ENCODE measurements around the gene ADGRD1.

ADGRD1 gene

GRCh38 chr12:131052063-131052781, 98.5 kb downstream of the ADGRD1 start:
- DNase-seq (ENCODE audit: low read depth in 2 of 3, low spot score in 2 of 3), result no peak

GRCh38 chr12:131052929-131053328, 99.2 kb downstream of the ADGRD1 start:
- DNase-seq (ENCODE audit: low read depth in 2 of 3, low spot score in 2 of 3), result no peak

- DNase-seq (ENCODE audit: low read depth in 2 of 3, low spot score in 2 of 3), result no peak
Measured at GRCh38 chr12:131053567-131053966, 99.9 kb downstream of the ADGRD1 start.

GRCh38 chr12:131054345-131055092, 100.8 kb downstream of the ADGRD1 start:
- DNase-seq (ENCODE audit: low read depth in 2 of 3, low spot score in 2 of 3), result no peak

GRCh38 chr12:131055093-131055465, 101.4 kb downstream of the ADGRD1 start:
- DNase-seq (ENCODE audit: low read depth in 2 of 3, low spot score in 2 of 3), result no peak

GRCh38 chr12:131055596-131056233, 102.0 kb downstream of the ADGRD1 start:
- DNase-seq (ENCODE audit: low read depth in 2 of 3, low spot score in 2 of 3), result no peak

GRCh38 chr12:131056626-131057025, 102.9 kb downstream of the ADGRD1 start:
- no peak for DNase-seq (ENCODE audit: low read depth in 2 of 3, low spot score in 2 of 3)

GRCh38 chr12:131057211-131057721, 103.6 kb downstream of the ADGRD1 start:
- DNase-seq (ENCODE audit: low read depth in 2 of 3, low spot score in 2 of 3), result no peak

GRCh38 chr12:131057722-131058515, 104.2 kb downstream of the ADGRD1 start:
- DNase-seq (ENCODE audit: low read depth in 2 of 3, low spot score in 2 of 3), result no peak

GRCh38 chr12:131058700-131059099, 105.0 kb downstream of the ADGRD1 start:
- no peak for DNase-seq (ENCODE audit: low read depth in 2 of 3, low spot score in 2 of 3)

GRCh38 chr12:131060011-131060703, 106.5 kb downstream of the ADGRD1 start:
- no peak for DNase-seq (ENCODE audit: low read depth in 2 of 3, low spot score in 2 of 3)

- no peak for DNase-seq (ENCODE audit: low read depth in 2 of 3, low spot score in 2 of 3)
Measured at GRCh38 chr12:131061041-131061806, 107.5 kb downstream of the ADGRD1 start.

GRCh38 chr12:131063413-131063812, 109.7 kb downstream of the ADGRD1 start:
- no peak for DNase-seq (ENCODE audit: low read depth in 2 of 3, low spot score in 2 of 3)

- no peak for DNase-seq (ENCODE audit: low read depth in 2 of 3, low spot score in 2 of 3)
Measured at GRCh38 chr12:131063960-131064359, 110.3 kb downstream of the ADGRD1 start.

- no peak for DNase-seq (ENCODE audit: low read depth in 2 of 3, low spot score in 2 of 3)
Measured at GRCh38 chr12:131065279-131065678, 111.6 kb downstream of the ADGRD1 start.

GRCh38 chr12:131065801-131066200, 112.1 kb downstream of the ADGRD1 start:
- DNase-seq (ENCODE audit: low read depth in 2 of 3, low spot score in 2 of 3), result no peak

- no peak for DNase-seq (ENCODE audit: low read depth in 2 of 3, low spot score in 2 of 3)
Measured at GRCh38 chr12:131066207-131066885, 112.6 kb downstream of the ADGRD1 start.

- DNase-seq (ENCODE audit: low read depth in 2 of 3, low spot score in 2 of 3), result no peak
Measured at GRCh38 chr12:131066886-131067490, 113.3 kb downstream of the ADGRD1 start.

All from activated CD8-positive, alpha-beta memory T cell treated with anti-CD3 and anti-CD28 coated beads for 48 hours (primary cell).